ENCODE data around the gene ANKRD40. TPM values are rescaled to one million over a fixed set of nuclear protein-coding genes. Genes with fewer than 3 reads are reported as not detected.

ANKRD40 gene
- total and polyA plus RNA-seq, 5 experiments from 2014 or later, result 2.8 to 39.5 (median 5.2) TPM

DNA sequence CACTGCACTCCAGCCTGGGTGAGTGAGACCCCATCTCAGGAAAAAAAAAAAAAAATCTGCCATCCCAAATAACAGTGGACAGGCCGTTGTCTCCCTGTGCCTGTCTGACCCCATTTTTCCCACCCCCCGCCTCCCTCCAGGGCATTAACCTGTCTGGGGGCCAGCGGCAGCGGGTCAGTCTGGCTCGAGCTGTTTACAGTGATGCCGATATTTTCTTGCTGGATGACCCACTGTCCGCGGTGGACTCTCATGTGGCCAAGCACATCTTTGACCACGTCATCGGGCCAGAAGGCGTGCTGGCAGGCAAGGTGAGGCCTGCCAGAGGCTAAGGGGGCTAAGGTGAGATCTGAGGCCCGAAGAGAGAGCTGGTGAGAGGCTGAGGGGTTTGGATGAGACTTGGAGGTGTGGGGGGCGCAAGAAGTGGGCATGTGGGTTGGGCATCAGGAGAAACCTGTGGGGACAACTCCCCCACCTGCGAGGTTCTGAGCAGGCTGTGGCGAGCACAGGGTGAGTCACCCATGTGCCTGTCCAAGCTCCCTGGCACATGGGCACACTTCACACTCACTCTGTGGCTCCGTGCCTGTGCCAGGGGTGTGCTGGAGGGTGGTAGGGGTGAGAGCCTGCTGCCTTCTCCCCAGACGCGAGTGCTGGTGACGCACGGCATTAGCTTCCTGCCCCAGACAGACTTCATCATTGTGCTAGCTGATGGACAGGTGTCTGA is 34.7 kb downstream of the ANKRD40 start:
- Mint-ChIP-seq H3K9me3 (no peaks in the 10 kb centered on the region), H3K27me3 (no peaks in the 10 kb centered on the region), H3K27ac (no peak overlapping the region), H3K4me3 (no peak overlapping the region), H3K4me1 (no peaks in the 10 kb centered on the region), H3K36me3 (no peaks in the 10 kb centered on the region)
- POLR2A ChIA-PET, result no interaction called here
- ATAC-seq (no peak), DNase-seq (no peak)

DNA sequence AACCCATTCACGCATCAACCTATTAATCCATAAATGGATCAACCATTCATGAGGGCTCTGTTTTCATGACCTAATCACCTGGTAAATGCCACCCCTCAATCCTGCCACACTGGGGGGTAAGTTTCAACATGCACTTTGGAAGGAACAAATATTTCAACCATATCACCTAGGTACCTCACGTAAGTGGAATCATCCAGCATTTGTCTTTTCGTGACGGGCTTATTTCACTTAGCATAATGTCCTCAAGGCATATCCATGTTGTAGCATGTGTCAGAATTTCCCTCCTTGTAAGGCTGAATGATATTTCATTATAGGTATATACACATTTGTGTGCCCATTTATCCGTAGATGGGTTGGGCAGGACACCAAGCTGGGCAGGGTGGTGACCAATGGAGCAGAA is 35.6 kb downstream of the ANKRD40 start:
- Mint-ChIP-seq H3K4me1 (peaks cover 0 to 2% (median 0%) of the 10 kb centered on the region in 4 donors), H3K36me3 (no peaks in the 10 kb centered on the region), H3K9me3 (no peaks in the 10 kb centered on the region), H3K27me3 (peaks cover 0 to 2% (median 0%) of the 10 kb centered on the region in 5 donors), H3K4me3 (no peak overlapping the region), H3K27ac (no peak overlapping the region)
- POLR2A ChIA-PET, result interaction anchor here (0.6 kb wide), 1 partner anchor 541 kb away, joined by 3 read pairs; no protein-coding TSS in a partner anchor
- no peak for ATAC-seq
- DNase-seq, result no peak

DNA sequence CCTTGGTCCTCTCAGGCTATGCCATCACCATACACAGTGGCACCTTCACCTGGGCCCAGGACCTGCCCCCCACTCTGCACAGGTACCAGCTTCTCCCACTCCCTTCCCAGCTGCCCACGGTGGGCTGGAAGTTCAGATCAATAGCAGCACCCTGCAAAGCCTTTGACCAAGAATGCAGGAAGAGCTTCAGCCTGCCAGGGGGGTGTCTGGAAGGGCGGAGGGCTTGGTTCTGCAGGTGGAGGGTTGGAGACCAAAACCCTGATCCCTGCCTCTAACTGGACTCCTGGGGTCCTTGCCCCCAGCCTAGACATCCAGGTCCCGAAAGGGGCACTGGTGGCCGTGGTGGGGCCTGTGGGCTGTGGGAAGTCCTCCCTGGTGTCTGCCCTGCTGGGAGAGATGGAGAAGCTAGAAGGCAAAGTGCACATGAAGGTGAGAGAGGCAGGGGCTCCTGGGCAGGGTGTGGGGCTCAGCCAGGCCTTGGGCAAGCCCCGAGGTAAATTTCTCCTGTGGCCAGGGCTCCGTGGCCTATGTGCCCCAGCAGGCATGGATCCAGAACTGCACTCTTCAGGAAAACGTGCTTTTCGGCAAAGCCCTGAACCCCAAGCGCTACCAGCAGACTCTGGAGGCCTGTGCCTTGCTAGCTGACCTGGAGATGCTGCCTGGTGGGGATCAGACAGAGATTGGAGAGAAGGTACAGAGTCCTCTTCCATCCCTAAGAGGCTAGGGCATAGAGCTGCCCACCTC is 38.7 kb downstream of the ANKRD40 start:
- no peaks in the 10 kb centered on the region for H3K9me3 Mint-ChIP-seq
- ATAC-seq, result no peak
- H3K27me3 Mint-ChIP-seq, result peaks cover 0 to 2% (median 0%) of the 10 kb centered on the region in 5 donors
- no peaks in the 10 kb centered on the region for H3K36me3 Mint-ChIP-seq
- no peak for DNase-seq
- POLR2A ChIA-PET, result no interaction called here
- no peak overlapping the region for H3K4me3 Mint-ChIP-seq
- H3K27ac Mint-ChIP-seq, result no peak overlapping the region
- H3K4me1 Mint-ChIP-seq, result peaks cover 0 to 3% (median 0%) of the 10 kb centered on the region in 4 donors

DNA sequence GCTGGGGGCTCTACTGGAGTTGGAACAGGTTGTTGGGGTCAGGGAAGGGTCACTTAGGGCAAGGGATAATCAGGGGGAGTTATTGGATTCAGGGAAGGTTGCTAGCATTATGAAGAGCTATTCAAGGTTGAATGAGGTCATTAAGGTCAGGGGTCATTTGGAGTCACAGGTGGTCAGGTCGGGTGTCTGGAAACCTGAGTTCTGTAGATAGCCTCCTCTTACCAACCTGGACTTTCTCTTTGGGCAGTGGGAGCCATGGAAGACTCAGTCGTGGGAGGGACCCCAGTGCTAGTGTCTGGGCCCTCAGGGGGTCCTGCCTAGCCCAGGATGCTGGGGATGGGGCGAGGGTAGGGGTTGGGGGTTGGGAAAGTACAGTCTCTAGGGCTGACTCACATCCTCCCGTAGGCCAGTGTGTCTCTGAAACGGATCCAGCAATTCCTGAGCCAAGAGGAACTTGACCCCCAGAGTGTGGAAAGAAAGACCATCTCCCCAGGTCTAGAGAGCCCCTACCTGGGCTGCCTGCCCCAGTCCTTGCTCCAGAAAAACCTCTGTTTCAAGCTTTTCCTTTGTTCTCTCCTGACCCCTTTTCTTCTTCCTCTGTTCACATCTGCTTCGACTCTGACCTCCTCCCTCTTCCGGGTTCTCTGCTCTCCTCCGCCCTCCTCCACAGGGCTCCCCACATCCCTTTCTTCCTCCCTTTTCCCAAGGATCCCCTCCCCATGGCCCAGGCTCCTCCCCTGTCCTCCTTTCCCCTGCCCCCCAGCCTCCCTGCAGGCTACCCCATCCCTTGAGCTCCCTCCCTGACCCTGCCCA is 39.5 kb downstream of the ANKRD40 start:
- peaks cover 0 to 4% (median 0%) of the 10 kb centered on the region in 4 donors for H3K4me1 Mint-ChIP-seq
- H3K27ac Mint-ChIP-seq, result no peak overlapping the region
- ATAC-seq (no peak), DNase-seq (no peak)
- no peaks in the 10 kb centered on the region for H3K9me3 Mint-ChIP-seq
- no peaks in the 10 kb centered on the region for H3K36me3 Mint-ChIP-seq
- POLR2A ChIA-PET, result no interaction called here
- peaks cover 0 to 3% (median 0%) of the 10 kb centered on the region in 5 donors for H3K27me3 Mint-ChIP-seq
- H3K4me3 Mint-ChIP-seq, result no peak overlapping the region

DNA sequence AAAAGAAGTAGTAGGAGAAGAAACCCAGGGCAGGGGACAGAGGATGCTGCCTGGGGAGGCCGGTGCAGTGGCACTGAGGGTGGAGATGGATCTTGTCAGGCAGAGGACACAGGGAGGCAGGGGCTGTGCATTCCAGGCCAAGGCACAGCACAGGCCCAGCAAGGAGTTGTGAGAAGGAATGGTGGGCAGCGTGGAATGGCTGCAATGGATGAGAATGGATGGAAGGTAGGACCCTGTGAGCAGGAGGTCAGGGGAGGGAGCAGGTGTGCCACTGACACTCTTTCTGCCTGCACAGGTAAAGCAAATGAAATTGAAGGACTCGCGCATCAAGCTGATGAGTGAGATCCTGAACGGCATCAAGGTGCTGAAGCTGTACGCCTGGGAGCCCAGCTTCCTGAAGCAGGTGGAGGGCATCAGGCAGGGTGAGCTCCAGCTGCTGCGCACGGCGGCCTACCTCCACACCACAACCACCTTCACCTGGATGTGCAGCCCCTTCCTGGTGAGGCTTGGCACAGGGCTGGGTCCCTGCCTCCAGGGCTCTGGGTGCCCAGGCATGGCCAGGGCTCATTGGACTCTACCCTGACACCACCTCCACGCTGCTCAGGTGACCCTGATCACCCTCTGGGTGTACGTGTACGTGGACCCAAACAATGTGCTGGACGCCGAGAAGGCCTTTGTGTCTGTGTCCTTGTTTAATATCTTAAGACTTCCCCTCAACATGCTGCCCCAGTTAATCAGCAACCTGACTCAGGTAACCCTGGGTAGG is 40.3 kb downstream of the ANKRD40 start:
- ATAC-seq, result no peak
- H3K36me3 Mint-ChIP-seq, result no peaks in the 10 kb centered on the region
- no peak overlapping the region for H3K4me3 Mint-ChIP-seq

DNA sequence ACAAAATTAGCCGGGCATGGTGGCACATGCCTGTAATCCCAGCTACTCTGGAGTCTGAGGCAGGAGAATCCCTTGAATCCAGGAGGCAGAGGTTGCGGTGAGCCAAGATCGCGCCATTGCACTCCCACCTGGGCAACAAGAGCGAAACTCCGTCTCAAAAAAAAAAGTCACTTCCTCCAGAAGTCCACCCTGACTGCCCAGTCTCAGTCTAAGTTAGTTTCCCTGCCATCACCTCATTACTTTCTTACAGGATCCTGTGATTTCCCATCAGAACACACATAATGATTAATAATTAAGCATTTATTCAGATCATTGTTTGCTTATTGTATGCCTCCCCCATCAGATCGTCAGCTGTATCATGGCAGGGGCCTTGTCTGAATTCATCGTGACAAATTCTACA is 41.4 kb downstream of the ANKRD40 start:
- ATAC-seq, result no peak
- no peaks in the 10 kb centered on the region for H3K9me3 Mint-ChIP-seq
- POLR2A ChIA-PET, result no interaction called here
- H3K4me1 Mint-ChIP-seq, result peaks cover 4 to 10% (median 6%) of the 10 kb centered on the region in 4 donors
- H3K27me3 Mint-ChIP-seq, result peaks cover 0 to 6% (median 0%) of the 10 kb centered on the region in 5 donors
- H3K4me3 Mint-ChIP-seq, result no peak overlapping the region
- H3K36me3 Mint-ChIP-seq, result no peaks in the 10 kb centered on the region
- DNase-seq, result no peak
- peak overlapping the region in 1 of 10 donors; percentile 61 for H3K27ac Mint-ChIP-seq

More for the DNA sequence above, 40.3 kb downstream of the ANKRD40 start:
- Mint-ChIP-seq H3K27me3 (peaks cover 0 to 6% (median 0%) of the 10 kb centered on the region in 5 donors), H3K27ac (no peak overlapping the region), H3K4me1 (peaks cover 0 to 4% (median 0%) of the 10 kb centered on the region in 4 donors), H3K9me3 (no peaks in the 10 kb centered on the region)
- DNase-seq, result no peak
- POLR2A ChIA-PET, result no interaction called here

DNA sequence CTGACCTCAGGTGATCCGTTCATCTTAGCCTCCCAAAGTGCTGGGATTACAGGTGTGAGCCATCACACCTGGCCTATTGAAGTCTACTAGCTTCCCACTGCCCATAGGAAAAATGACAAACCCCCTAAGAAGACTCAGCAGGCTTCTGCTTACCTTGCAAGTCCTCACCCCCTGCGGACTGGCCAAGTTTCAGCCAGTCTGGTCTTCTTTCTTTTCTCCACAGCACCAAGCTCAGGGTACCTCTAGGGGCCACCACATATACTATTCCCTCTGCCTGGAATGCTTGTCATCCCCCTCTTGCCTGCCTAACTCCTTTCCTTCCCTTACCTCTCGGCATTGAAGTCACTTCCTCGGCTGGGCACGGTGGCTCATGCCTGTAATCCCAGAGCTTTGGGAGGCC is 41.9 kb downstream of the ANKRD40 start:
- DNase-seq, result no peak
- Mint-ChIP-seq H3K4me1 (peaks cover 4 to 11% (median 9%) of the 10 kb centered on the region in 4 donors), H3K27ac (no peak overlapping the region), H3K27me3 (peaks cover 0 to 6% (median 0%) of the 10 kb centered on the region in 5 donors), H3K36me3 (no peaks in the 10 kb centered on the region), H3K9me3 (no peaks in the 10 kb centered on the region), H3K4me3 (no peak overlapping the region)
- POLR2A ChIA-PET, result no interaction called here
- no peak for ATAC-seq

DNA sequence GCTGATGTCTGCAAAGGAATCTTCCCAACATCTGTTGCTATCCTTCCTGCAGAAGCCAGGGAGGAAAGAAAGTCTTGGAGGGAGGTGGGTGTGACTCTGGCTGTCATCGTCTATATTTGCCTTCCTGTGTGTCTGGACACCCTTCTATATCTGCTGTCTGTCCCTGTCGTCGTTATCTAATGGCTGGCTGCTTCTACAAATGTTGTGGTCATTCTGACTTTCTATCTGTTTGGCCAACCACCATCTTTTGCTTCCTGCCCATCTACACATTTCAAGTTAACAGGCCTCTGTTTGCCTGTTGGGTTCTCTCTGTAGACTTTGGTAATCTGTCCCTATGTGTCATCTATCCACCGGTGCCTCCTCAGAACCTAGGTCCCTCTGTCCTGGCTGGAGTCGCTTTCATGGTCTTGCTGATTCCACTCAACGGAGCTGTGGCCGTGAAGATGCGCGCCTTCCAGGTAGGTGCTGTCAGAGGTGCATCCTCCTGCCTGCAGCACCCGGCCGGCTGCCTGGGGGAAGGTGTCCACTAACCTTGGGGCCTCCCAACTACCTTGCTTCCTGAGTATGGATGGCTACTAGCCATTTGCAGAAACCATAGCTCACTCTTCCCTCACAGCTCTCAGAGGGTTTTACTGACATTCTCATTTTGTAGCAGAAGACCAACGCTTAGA is 42.8 kb downstream of the ANKRD40 start:
- Mint-ChIP-seq H3K36me3 (no peaks in the 10 kb centered on the region), H3K4me3 (no peak overlapping the region), H3K27ac (no peak overlapping the region), H3K9me3 (no peaks in the 10 kb centered on the region), H3K27me3 (peaks cover 0 to 6% (median 0%) of the 10 kb centered on the region in 5 donors), H3K4me1 (peaks cover 4 to 11% (median 9%) of the 10 kb centered on the region in 4 donors)
- POLR2A ChIA-PET, result no interaction called here
- ATAC-seq (no peak), DNase-seq (no peak)

DNA sequence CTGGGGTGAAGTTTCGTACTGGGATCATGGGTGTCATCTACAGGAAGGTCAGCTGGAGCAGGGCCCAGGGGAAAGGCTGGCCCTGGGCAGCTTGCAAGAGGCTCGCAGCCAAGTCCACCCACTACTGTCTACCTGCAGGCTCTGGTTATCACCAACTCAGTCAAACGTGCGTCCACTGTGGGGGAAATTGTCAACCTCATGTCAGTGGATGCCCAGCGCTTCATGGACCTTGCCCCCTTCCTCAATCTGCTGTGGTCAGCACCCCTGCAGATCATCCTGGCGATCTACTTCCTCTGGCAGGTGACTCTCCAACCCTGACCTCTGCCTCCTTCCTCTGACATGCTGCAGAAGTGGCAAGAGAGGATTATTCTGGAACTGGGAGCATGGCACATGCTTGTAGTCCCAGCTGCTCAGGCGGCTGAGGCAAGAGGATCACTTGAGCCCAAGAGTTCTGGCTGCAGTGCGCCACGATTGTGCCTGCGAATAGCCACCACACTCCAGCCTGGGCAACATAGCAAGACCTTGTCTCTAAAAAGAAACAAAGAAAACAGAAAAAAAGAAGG is 43.8 kb downstream of the ANKRD40 start:
- H3K9me3 Mint-ChIP-seq, result no peaks in the 10 kb centered on the region
- no peak overlapping the region for H3K4me3 Mint-ChIP-seq
- peaks cover 4 to 11% (median 9%) of the 10 kb centered on the region in 4 donors for H3K4me1 Mint-ChIP-seq
- H3K27ac Mint-ChIP-seq, result peak overlapping the region in 1 of 10 donors; percentile 4
- no peaks in the 10 kb centered on the region for H3K36me3 Mint-ChIP-seq
- POLR2A ChIA-PET, result no interaction called here
- DNase-seq (no peak), ATAC-seq (no peak)
- peaks cover 0 to 6% (median 0%) of the 10 kb centered on the region in 5 donors for H3K27me3 Mint-ChIP-seq

DNA sequence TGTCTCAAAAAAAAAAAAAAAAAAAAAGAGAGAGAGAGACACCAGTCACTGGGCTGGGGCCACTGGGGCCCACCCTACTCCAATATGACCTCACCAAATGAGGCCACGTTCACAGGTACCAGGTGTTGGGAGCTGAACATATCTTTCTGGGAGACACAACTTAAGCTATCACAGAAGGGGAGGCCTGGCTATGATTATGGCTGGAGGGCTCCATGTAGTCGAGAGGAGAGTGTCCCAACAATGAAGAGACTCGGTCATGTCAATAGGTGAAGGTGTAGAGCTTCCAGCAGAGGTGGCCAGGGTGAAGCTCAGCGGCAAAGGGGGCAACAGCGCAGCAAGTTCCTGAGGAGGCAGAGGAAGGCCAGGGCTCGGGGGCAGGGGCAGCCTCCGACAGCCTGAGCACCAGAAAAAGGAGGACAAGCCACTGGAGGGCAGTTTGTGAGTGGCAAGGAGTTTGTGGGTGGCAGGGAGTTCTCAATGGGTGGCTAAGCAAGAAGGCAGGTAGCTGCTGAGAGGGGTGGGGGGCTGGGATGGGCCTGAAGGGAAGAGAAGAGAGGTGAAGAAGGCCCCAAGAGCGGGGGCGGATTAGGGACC is 45.0 kb downstream of the ANKRD40 start:
- H3K27ac Mint-ChIP-seq, result no peak overlapping the region

DNA sequence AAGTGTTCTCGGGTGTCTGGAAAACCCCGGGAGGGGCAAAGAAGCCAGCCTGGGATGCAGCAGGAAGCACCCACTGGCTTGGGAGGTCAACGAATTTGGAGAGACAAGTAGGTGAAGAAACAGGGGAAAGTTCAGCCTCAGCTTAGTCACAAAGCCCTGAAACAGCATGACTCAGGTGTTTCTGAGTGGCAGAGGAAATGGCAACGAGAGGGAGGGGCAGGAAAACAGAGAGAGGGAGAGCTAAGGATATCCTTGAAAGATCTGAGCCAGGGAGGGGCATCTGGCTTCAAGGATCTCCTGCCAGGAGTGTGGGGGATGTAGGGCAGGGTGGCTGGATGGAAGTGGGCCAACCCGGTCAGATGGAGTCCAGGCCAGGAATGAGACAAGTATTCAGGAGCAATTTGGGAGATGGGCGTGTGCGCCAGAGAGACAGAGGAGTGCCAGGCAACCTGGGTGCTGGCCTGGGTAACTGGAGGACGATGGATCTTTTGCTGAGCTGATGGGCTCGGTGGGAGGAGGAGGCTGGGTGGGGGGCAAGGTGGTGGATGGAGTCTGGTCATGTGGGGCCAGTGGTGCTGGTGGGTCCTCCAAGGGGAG is 45.8 kb downstream of the ANKRD40 start:
- POLR2A ChIA-PET, result no interaction called here
- Mint-ChIP-seq H3K4me1 (peaks cover 4 to 11% (median 9%) of the 10 kb centered on the region in 4 donors), H3K27ac (peak overlapping the region in 1 of 10 donors; percentile 10), H3K27me3 (peaks cover 1 to 12% (median 4%) of the 10 kb centered on the region in 5 donors), H3K9me3 (no peaks in the 10 kb centered on the region), H3K36me3 (no peaks in the 10 kb centered on the region), H3K4me3 (no peak overlapping the region)
- ATAC-seq, result no peak
- no peak for DNase-seq

More for the DNA sequence above, 45.0 kb downstream of the ANKRD40 start:
- ATAC-seq (no peak), DNase-seq (no peak)
- POLR2A ChIA-PET, result no interaction called here
- Mint-ChIP-seq H3K27me3 (peaks cover 1 to 11% (median 5%) of the 10 kb centered on the region in 5 donors), H3K4me3 (no peak overlapping the region), H3K36me3 (no peaks in the 10 kb centered on the region), H3K4me1 (peaks cover 4 to 13% (median 9%) of the 10 kb centered on the region in 4 donors), H3K9me3 (no peaks in the 10 kb centered on the region)

Data from naive thymus-derived CD8-positive, alpha-beta T cell (primary cell).